Endothelial cell of umbilical vein (primary cell): ENCODE results near the gene DDX59.

Experiments used
- EZH2 ChIP-seq: IDR thresholded peaks from 2 replicates; pipeline ENCODE4 v1.6.1; 2012; ENCODE audit warnings: borderline replicate concordance, low read depth, mild to moderate bottlenecking, moderate library complexity, low read length, inconsistent platforms; ENCODE audit not compliant: severe bottlenecking
- FOS ChIP-seq: IDR thresholded peaks from 2 replicates; pipeline ENCODE4 v1.6.1; 2011; ENCODE audit warnings: mild to moderate bottlenecking, low read length, moderate library complexity, borderline replicate concordance; ENCODE audit not compliant: insufficient read depth
- TF ChIP-seq, protein P1 (sequence below), 2 donors: IDR thresholded peaks; 1 replicate in 1 of 2; 2 replicates in 1 of 2; pipeline ENCODE4 v1.5.1; 2011; ENCODE audit warnings: low read length in 2 of 2, mild to moderate bottlenecking in 2 of 2, moderate library complexity in 2 of 2, control low read depth in 1 of 2, inconsistent platforms in 1 of 2, low read depth in 1 of 2; ENCODE audit not compliant: insufficient read depth in 1 of 2; ENCODE audit errors: extremely low read depth in 1 of 2

DNA sequence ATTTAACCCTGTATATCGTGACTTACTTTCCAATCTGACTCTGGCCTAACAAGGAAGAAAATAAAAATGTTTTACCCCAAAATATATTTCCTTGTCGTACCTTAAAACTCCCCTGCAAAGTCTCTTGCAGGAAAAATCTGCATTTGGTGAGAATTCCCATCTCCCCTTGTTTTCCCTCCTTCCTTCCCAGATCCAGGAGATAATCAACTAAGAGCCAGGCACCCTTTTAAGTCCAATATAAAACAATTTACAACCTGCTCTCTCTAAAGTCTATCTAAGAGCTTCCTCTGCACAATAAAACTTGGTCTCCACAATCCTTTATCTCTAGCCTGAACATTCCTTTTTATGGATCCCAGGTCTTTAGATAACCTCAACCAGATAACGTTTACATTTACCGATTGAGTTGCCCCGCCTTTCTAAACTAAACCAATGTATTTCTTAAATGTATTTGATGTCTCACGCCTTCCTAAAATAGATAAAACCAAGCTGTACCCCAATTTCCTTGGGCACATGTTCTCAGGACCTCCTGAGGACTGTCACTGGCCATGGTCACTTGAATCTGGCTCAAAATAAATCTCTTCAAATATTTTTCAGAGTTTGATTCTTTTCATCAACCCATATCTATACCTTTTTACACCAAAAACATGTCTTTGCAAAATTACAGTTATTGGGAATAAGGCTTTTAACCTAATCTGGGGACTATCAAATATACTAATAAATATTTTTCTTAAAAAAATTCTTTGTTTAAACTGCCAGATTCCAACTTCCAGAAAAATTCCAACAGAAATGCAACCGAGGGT, 993 bp downstream of the DDX59 start:
- TF ChIP-seq FOS (no peak), EZH2 (no peak)
- TF ChIP-seq, protein P1, sequence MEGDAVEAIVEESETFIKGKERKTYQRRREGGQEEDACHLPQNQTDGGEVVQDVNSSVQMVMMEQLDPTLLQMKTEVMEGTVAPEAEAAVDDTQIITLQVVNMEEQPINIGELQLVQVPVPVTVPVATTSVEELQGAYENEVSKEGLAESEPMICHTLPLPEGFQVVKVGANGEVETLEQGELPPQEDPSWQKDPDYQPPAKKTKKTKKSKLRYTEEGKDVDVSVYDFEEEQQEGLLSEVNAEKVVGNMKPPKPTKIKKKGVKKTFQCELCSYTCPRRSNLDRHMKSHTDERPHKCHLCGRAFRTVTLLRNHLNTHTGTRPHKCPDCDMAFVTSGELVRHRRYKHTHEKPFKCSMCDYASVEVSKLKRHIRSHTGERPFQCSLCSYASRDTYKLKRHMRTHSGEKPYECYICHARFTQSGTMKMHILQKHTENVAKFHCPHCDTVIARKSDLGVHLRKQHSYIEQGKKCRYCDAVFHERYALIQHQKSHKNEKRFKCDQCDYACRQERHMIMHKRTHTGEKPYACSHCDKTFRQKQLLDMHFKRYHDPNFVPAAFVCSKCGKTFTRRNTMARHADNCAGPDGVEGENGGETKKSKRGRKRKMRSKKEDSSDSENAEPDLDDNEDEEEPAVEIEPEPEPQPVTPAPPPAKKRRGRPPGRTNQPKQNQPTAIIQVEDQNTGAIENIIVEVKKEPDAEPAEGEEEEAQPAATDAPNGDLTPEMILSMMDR (IDR thresholded peaks at IDR 0.05; ENCODE audit: extremely low read depth in 1 of 2, insufficient read depth in 1 of 2, low read depth in 1 of 2, low read length in 2 of 2) = no peak
